Peyer's patch (tissue), 4 donors: ENCODE data around the gene LDLRAD4. TPM values are rescaled to one million over a fixed set of nuclear protein-coding genes. Genes with fewer than 3 reads are reported as not detected.
"Not testable (repeated sequence)": the region's sequence is repeated elsewhere in the genome, so short reads cannot be mapped to it uniquely, and the experiment has no call there.

ENCODE experiments used
- DNase-seq, 3 donors: peaks; one replicate each; pipeline ENCODE4 v3.0.0-alpha.2; 2017 to 2019
- H3K27ac ChIP-seq, 4 donors: fragments of 200-600 bp; sonication (generic); one replicate each; pipeline ENCODE4 v1.5.1; 2016 to 2019
- H3K27me3 ChIP-seq, 2 donors: fragments of 200-600 bp; sonication (generic); one replicate each; pipeline ENCODE4 v1.5.1; 2019
- H3K36me3 ChIP-seq, 3 donors: fragments of 200-600 bp; sonication (generic); one replicate each; pipeline ENCODE4 v1.5.1; 2016 to 2019
- H3K4me1 ChIP-seq, 4 donors: fragments of 200-600 bp; sonication (generic); one replicate each; pipeline ENCODE4 v1.5.1; 2016 to 2019
- H3K4me3 ChIP-seq, 4 donors: fragments of 200-600 bp; sonication (generic); 1 replicate in 3 of 4; 2 replicates in 1 of 4; pipeline ENCODE4 v1.5.1; 2016 to 2019; ENCODE audit warnings: mild to moderate bottlenecking in 1 of 4
- H3K9me3 ChIP-seq, 4 donors: fragments of 200-600 bp; sonication (generic); one replicate each; pipeline ENCODE4 v1.5.1; 2016 to 2019; ENCODE audit warnings: mild to moderate bottlenecking in 1 of 4
- POLR2A ChIP-seq, 2 donors: fragments of 450-650 bp; IDR thresholded peaks; one replicate each; pipeline ENCODE4 v1.5.1; 2017; ENCODE audit warnings: antibody characterized with exemption in 2 of 2, mild to moderate bottlenecking in 2 of 2, moderate library complexity in 2 of 2
- total RNA-seq, 4 donors: library from RNA; depleted of rRNA; stranded (reverse); fragments of >200 nt; gene quantifications; one replicate each; pipeline ENCODE4 v1.1.0, GENCODE V29; 2016
- TF ChIP-seq, protein P1 (sequence below), 6 experiments: fragments of 450-650 bp in 4 of 6; fragments of 200-600 bp in 2 of 6; sonication (generic) in 1 of 6; IDR thresholded peaks; one replicate each; pipeline ENCODE4 v1.5.1; 2017 to 2019; ENCODE audit warnings: antibody characterized with exemption in 6 of 6, mild to moderate bottlenecking in 3 of 6, moderate library complexity in 1 of 6

The LDLRAD4 gene
- total RNA-seq, 4 donors from 2014 or later, result 24.8 to 128 (median 50.0) TPM

DNA sequence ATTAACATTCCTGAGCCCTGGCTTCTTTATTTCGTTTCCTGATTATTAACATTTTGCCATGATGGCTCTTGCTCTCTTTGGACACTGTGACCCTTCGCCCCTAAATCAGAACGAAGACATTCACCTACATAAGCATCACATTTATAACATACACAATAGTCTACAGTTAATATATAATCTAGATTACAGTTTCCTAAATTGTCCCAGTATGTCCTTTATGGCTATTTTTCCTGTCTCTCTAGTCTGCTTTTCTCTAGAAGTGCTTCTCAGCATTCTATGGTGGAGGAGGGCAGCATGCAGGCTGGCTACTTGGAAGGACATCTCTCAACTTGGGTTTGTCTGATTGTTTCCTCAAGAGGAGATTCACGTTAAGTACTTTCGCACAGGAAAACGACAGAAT is 457.9 kb downstream of the LDLRAD4 start:
- Histone ChIP-seq H3K4me3 (no peak overlapping the region), H3K9me3 (no peaks in the 10 kb centered on the region), H3K36me3 (no peaks in the 10 kb centered on the region), H3K4me1 (no peaks in the 10 kb centered on the region), H3K27ac (no peak overlapping the region), H3K27me3 (no peaks in the 10 kb centered on the region)
- no peak for DNase-seq
- TF ChIP-seq, protein P1, sequence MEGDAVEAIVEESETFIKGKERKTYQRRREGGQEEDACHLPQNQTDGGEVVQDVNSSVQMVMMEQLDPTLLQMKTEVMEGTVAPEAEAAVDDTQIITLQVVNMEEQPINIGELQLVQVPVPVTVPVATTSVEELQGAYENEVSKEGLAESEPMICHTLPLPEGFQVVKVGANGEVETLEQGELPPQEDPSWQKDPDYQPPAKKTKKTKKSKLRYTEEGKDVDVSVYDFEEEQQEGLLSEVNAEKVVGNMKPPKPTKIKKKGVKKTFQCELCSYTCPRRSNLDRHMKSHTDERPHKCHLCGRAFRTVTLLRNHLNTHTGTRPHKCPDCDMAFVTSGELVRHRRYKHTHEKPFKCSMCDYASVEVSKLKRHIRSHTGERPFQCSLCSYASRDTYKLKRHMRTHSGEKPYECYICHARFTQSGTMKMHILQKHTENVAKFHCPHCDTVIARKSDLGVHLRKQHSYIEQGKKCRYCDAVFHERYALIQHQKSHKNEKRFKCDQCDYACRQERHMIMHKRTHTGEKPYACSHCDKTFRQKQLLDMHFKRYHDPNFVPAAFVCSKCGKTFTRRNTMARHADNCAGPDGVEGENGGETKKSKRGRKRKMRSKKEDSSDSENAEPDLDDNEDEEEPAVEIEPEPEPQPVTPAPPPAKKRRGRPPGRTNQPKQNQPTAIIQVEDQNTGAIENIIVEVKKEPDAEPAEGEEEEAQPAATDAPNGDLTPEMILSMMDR (IDR thresholded peaks at IDR 0.05), result no peak
- no peak for TF ChIP-seq POLR2A (IDR thresholded peaks at IDR 0.05)

DNA sequence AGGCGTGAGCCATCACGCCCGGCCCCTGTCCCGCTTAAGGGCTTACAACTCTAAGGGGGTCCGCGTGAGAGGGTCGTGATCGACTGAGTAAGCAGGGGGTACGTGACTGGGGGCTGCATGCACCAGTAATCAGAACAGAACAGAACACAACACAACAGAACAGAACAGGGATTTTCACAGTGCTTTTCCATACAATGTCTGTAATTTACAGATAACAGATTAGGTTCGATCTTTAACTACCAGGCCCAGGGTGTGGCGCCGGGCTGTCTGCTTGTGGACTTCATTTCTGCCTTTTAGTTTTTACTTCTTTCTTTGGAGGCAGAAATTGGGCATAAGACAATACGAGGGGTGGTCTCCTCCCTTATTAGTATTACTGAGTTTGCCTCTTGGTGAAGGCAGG is 458.8 kb downstream of the LDLRAD4 start:
- H3K4me1 ChIP-seq, H3K9me3 ChIP-seq, H3K27ac ChIP-seq, H3K27me3 ChIP-seq, DNase-seq, H3K36me3 ChIP-seq, H3K4me3 ChIP-seq: not testable (repeated sequence)

DNA sequence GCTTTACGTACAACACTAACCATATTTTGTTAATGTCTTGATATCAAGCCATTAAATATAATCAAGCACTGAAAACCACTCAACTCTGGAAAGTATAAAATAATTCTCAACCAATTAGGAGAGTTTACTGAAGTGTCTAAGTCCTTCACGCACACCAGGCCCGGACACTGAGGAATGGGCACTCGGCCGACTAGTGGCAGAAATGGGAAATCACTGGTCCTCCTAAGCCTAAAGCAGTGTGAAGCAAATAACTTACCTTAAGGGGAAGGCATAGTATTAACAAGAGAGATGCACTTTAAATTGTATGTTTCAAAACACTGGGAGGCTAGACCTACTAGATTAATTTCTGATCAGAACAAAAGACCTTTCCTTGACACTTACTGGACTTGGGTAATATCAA is 462.1 kb downstream of the LDLRAD4 start:
- TF ChIP-seq, protein P1 (IDR thresholded peaks at IDR 0.05), result peak in 4 of 6 experiments; percentile 15 to 31 (median 26)
- TF ChIP-seq POLR2A (IDR thresholded peaks at IDR 0.05), result no peak
- Histone ChIP-seq H3K27ac (no peak overlapping the region), H3K27me3 (no peaks in the 10 kb centered on the region), H3K4me3 (no peak overlapping the region), H3K36me3 (no peaks in the 10 kb centered on the region), H3K4me1 (no peaks in the 10 kb centered on the region), H3K9me3 (no peaks in the 10 kb centered on the region)
- no peak for DNase-seq

DNA sequence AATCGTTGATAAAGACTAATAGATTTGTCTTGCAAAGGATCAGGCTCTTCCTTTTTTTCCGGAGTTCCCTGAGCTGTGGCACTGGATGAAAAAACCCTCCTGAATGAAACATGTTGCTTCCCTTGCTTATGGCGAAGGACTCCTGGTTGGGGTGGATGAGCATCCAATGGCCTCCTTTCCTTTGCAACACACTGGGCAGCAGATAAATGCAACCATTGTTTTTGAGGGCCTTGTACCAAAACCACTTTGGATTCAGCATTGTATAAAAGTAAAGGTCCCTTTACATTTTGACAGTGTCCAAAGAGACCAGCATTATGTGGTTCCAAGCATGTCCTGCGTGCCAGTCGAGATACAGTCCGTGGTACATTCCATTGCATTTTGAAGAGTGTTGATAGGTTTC is 463.1 kb downstream of the LDLRAD4 start:
- Histone ChIP-seq H3K27ac (no peak overlapping the region), H3K4me1 (no peaks in the 10 kb centered on the region), H3K9me3 (no peaks in the 10 kb centered on the region), H3K36me3 (no peaks in the 10 kb centered on the region), H3K27me3 (no peaks in the 10 kb centered on the region), H3K4me3 (no peak overlapping the region)
- no peak for DNase-seq
- no peak for TF ChIP-seq POLR2A (IDR thresholded peaks at IDR 0.05)
- TF ChIP-seq, protein P1 (IDR thresholded peaks at IDR 0.05), result no peak

DNA sequence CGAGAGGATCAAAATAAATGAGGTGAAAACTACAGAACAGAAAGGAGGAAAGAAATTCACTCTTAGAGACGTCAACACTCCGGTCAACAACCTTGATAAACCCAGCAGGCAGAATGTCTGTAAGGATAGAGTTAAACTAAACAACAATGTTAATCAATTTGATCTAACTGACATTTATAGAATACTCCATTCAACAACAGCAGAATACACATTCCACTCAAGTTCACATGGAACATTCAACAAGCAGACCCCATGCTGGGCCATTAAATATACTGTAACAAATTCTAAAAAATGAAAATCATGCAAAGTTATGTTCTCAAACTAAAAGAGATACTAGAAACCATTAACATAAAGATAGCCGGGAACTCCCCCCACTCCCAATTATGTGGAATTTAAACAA is 466.0 kb downstream of the LDLRAD4 start:
- H3K27ac ChIP-seq, result no peak overlapping the region
- H3K4me3 ChIP-seq, result no peak overlapping the region
- H3K27me3 ChIP-seq, result no peaks in the 10 kb centered on the region
- no peak for DNase-seq
- H3K4me1 ChIP-seq, result no peaks in the 10 kb centered on the region
- no peaks in the 10 kb centered on the region for H3K9me3 ChIP-seq
- no peaks in the 10 kb centered on the region for H3K36me3 ChIP-seq
- TF ChIP-seq, protein P1 (IDR thresholded peaks at IDR 0.05), result no peak
- no peak for TF ChIP-seq POLR2A (IDR thresholded peaks at IDR 0.05)

DNA sequence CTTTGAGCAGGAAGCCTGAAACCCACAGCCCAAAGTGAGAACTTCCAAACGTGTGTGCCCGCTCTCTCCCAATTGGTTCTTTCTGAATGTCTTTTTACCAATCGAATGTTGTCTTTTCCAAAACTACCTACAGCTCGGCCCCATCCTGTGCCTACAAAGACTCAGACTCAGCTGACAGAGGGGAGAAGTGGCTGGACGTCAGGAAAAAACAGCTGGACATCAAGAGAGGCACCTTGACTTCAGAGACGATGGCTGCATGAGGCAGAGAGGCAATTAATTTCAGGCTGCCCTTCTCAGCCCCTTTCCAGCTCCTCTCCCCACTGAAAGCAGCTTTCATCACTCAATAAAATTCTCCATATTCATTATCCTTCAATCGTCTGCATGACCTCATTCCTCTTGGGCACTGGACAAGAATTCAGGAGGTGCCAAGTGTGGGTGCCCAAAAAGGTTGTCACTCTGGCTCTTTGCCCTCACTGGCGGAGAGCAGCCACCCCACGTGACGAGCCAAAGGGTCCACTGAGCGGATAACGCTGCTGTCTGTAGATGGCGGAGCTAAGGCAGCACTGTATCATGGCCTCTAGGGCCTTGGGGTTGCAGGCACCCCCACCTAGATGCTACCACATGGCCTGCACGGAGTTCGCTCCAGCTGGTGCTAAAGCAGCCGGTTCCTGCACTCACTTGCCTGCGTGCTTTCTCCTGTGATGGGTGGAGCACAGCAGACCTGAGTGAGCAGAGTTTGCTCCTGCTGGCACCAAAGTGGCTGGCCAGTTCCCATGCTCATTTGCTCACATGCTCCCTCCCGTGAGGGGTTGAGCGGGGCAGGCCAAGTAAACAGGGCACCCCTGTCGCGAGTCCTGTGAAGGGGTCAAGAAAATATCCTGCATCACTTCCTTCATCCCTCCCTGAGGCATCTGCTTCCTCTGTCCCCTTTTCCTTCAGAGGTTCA is 469.9 kb downstream of the LDLRAD4 start:
- TF ChIP-seq POLR2A (IDR thresholded peaks at IDR 0.05), result no peak
- TF ChIP-seq, protein P1 (IDR thresholded peaks at IDR 0.05), result no peak
- Histone ChIP-seq H3K9me3 (no peaks in the 10 kb centered on the region), H3K36me3 (no peaks in the 10 kb centered on the region), H3K4me1 (no peaks in the 10 kb centered on the region), H3K4me3 (no peak overlapping the region), H3K27ac (no peak overlapping the region), H3K27me3 (no peaks in the 10 kb centered on the region)
- no peak for DNase-seq

DNA sequence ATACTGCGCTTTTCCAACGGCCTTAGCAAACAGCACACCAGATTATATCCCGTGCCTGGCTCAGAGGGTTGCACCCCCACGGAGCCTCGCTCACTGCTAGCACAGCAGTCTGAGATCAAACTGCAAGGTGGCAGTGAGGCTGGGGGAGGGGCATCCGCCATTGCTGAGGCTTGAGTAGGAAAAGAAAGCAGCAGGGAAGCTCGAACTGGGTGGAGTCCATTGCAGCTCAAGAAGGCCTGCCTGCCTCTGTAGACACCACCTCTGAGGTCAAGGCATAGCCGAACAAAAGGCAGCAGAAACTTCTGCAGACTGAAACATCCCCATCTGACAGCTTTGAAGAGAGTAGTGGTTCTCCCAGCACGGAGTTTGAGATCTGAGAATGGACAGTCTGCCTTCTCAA is 471.5 kb downstream of the LDLRAD4 start:
- H3K27ac ChIP-seq, H3K4me3 ChIP-seq, H3K36me3 ChIP-seq, H3K4me1 ChIP-seq, H3K27me3 ChIP-seq, H3K9me3 ChIP-seq, DNase-seq: not testable (repeated sequence)

DNA sequence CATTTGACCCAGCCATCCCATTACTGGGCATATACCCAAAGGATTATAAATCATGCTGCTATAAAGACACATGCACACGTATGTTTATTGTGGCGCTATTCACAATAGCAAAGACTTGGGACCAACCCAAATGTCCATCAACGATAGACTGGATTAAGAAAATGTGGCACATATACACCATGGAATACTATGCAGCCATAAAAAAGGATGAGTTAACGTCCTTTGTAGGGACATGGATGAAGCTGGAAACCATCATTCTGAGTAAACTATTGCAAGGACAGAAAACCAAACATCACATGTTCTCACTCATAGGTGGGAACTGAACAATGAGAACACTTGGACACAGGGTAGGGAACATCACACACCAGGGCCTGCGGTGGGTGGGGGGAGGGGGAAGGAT is 476.8 kb downstream of the LDLRAD4 start:
- DNase-seq, result not testable (repeated sequence)

More for the DNA sequence above, 476.8 kb downstream of the LDLRAD4 start:
- not testable (repeated sequence) for H3K4me1 ChIP-seq, H3K9me3 ChIP-seq, H3K27me3 ChIP-seq, H3K27ac ChIP-seq, H3K36me3 ChIP-seq, H3K4me3 ChIP-seq
